ENCODE data around the gene ADORA2A.

Gene ADORA2A

GRCh38 chr22:24403346-24403745 is 24.1 kb upstream of the ADORA2A start:
- DNase-seq (ENCODE audit: low read depth, low spot score): no peak

GRCh38 chr22:24404561-24405275 is 22.7 kb upstream of the ADORA2A start:
- DNase-seq (ENCODE audit: low read depth, low spot score): no peak

GRCh38 chr22:24405631-24406321 is 21.6 kb upstream of the ADORA2A start:
- DNase-seq (ENCODE audit: low read depth, low spot score): no peak

GRCh38 chr22:24406322-24407277 is 20.8 kb upstream of the ADORA2A start:
- DNase-seq (ENCODE audit: low read depth, low spot score): no peak

GRCh38 chr22:24407278-24407665 is 20.1 kb upstream of the ADORA2A start:
- no peak for DNase-seq (ENCODE audit: low read depth, low spot score)

- no peak for DNase-seq (ENCODE audit: low read depth, low spot score)
Measured at GRCh38 chr22:24407884-24408283, 19.5 kb upstream of the ADORA2A start.

- no peak for DNase-seq (ENCODE audit: low read depth, low spot score)
Measured at GRCh38 chr22:24408630-24409029, 18.8 kb upstream of the ADORA2A start.

GRCh38 chr22:24409707-24410106 is 17.7 kb upstream of the ADORA2A start:
- DNase-seq (ENCODE audit: low read depth, low spot score): no peak

GRCh38 chr22:24410110-24410856 is 17.1 kb upstream of the ADORA2A start:
- DNase-seq (ENCODE audit: low read depth, low spot score): no peak

- no peak for DNase-seq (ENCODE audit: low read depth, low spot score)
Measured at GRCh38 chr22:24411256-24412004, 16.0 kb upstream of the ADORA2A start.

- no peak for DNase-seq (ENCODE audit: low read depth, low spot score)
Measured at GRCh38 chr22:24412274-24412673, 15.1 kb upstream of the ADORA2A start.

GRCh38 chr22:24413271-24413670 is 14.1 kb upstream of the ADORA2A start:
- DNase-seq (ENCODE audit: low read depth, low spot score): no peak

- DNase-seq (ENCODE audit: low read depth, low spot score): no peak
Measured at GRCh38 chr22:24413736-24414385, 13.5 kb upstream of the ADORA2A start.

GRCh38 chr22:24414523-24414922 is 12.9 kb upstream of the ADORA2A start:
- DNase-seq (ENCODE audit: low read depth, low spot score): no peak

GRCh38 chr22:24414984-24415945 is 12.1 kb upstream of the ADORA2A start:
- no peak for DNase-seq (ENCODE audit: low read depth, low spot score)

GRCh38 chr22:24416095-24416494 is 11.3 kb upstream of the ADORA2A start:
- no peak for DNase-seq (ENCODE audit: low read depth, low spot score)

- no peak for DNase-seq (ENCODE audit: low read depth, low spot score)
Measured at GRCh38 chr22:24416611-24417010, 10.8 kb upstream of the ADORA2A start.

GRCh38 chr22:24417200-24417599 is 10.2 kb upstream of the ADORA2A start:
- DNase-seq (ENCODE audit: low read depth, low spot score): no peak
